ENCODE results near the gene FBXL20. TPM values are rescaled to one million over a fixed set of nuclear protein-coding genes. Genes with fewer than 3 reads are reported as not detected.

Gene FBXL20
- total RNA-seq, 1 donor = 20.3 TPM

DNA sequence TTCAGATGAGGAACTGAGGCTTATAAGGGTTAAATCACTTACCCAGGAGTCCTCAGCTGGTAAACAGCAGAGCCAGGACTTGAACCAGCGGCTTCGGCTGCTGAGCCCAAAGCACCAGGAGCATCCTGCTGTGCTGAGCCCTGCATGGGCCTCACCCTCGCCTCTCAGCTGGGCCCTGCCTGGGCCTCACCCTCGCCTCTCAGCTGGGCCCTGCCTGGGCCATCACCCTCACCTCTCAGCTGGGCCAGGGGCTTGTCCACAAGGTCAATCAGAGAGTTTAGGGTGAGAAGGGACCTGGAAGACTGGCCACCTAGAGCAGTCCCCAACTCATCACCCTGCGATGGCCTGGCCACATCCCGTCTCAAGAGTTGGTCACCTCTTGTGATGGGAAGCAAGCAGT is 179.9 kb downstream of the FBXL20 start:
- no peak for DNase-seq (ENCODE audit: insufficient read length, low spot score, missing footprints)
- Histone ChIP-seq H3K27me3 (ENCODE audit: insufficient read depth, low read length) (peaks cover 12% of the 10 kb centered on the region), H3K4me1 (ENCODE audit: insufficient read depth, low read length) (peaks cover 16% of the 10 kb centered on the region), H3K27ac (ENCODE audit: low read depth, low read length) (no peak overlapping the region), H3K9me3 (ENCODE audit: low read depth, low read length) (no peaks in the 10 kb centered on the region), H3K36me3 (ENCODE audit: insufficient read depth, low read length) (no peaks in the 10 kb centered on the region), H2AFZ (ENCODE audit: low read length) (no peak overlapping the region), H4K20me1 (ENCODE audit: insufficient read depth, low read length) (peaks cover 4% of the 10 kb centered on the region), H3K79me2 (ENCODE audit: insufficient read depth, low read length) (no peaks in the 10 kb centered on the region), H3K4me2 (ENCODE audit: insufficient read depth, low read length) (no peak overlapping the region), H3K4me3 (ENCODE audit: insufficient read depth, low read length) (no peak overlapping the region)
- TF ChIP-seq, protein P1, sequence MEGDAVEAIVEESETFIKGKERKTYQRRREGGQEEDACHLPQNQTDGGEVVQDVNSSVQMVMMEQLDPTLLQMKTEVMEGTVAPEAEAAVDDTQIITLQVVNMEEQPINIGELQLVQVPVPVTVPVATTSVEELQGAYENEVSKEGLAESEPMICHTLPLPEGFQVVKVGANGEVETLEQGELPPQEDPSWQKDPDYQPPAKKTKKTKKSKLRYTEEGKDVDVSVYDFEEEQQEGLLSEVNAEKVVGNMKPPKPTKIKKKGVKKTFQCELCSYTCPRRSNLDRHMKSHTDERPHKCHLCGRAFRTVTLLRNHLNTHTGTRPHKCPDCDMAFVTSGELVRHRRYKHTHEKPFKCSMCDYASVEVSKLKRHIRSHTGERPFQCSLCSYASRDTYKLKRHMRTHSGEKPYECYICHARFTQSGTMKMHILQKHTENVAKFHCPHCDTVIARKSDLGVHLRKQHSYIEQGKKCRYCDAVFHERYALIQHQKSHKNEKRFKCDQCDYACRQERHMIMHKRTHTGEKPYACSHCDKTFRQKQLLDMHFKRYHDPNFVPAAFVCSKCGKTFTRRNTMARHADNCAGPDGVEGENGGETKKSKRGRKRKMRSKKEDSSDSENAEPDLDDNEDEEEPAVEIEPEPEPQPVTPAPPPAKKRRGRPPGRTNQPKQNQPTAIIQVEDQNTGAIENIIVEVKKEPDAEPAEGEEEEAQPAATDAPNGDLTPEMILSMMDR (IDR thresholded peaks at IDR 0.05; ENCODE audit: extremely low read depth, low read depth, low read length) = no peak

DNA sequence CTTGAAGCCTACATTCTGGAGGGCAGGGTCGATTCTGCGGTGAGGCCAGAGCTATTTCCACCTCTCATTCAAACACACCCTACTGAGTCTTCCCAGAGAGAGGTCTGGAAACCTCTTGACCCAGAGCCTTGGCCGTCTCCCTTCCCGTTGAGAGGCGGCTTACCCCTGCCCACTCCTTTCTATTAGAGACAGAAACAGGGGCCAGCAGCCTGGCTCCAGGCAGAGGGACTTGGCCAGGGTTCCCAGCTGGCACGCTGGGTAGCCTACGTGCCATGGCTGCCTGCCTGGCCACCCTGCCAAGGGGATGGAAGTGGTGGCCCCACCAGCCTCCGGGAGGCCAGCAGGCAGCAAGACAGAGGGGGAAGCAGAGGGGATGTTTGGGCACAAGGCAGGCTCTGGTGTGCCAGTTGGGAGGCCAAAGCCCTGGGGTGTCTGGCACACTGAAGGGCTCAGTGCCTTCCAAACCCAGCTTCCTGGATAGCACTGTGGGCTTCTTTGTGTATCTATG is 181.7 kb downstream of the FBXL20 start:
- no peak overlapping the region for H3K4me3 ChIP-seq (ENCODE audit: insufficient read depth, low read length)
- no peak for DNase-seq (ENCODE audit: insufficient read length, low spot score, missing footprints)
- peaks cover 11% of the 10 kb centered on the region for H3K4me1 ChIP-seq (ENCODE audit: insufficient read depth, low read length)
- TF ChIP-seq, protein P1 (IDR thresholded peaks at IDR 0.05; ENCODE audit: extremely low read depth, low read depth, low read length) = no peak
- H3K4me2 ChIP-seq (ENCODE audit: insufficient read depth, low read length) = no peak overlapping the region
- H3K27me3 ChIP-seq (ENCODE audit: insufficient read depth, low read length) = no peaks in the 10 kb centered on the region
- no peaks in the 10 kb centered on the region for H3K9me3 ChIP-seq (ENCODE audit: low read depth, low read length)
- H3K36me3 ChIP-seq (ENCODE audit: insufficient read depth, low read length) = no peaks in the 10 kb centered on the region
- peaks cover 4% of the 10 kb centered on the region for H4K20me1 ChIP-seq (ENCODE audit: insufficient read depth, low read length)
- H2AFZ ChIP-seq (ENCODE audit: low read length) = no peak overlapping the region
- no peaks in the 10 kb centered on the region for H3K79me2 ChIP-seq (ENCODE audit: insufficient read depth, low read length)
- H3K27ac ChIP-seq (ENCODE audit: low read depth, low read length) = no peak overlapping the region

DNA sequence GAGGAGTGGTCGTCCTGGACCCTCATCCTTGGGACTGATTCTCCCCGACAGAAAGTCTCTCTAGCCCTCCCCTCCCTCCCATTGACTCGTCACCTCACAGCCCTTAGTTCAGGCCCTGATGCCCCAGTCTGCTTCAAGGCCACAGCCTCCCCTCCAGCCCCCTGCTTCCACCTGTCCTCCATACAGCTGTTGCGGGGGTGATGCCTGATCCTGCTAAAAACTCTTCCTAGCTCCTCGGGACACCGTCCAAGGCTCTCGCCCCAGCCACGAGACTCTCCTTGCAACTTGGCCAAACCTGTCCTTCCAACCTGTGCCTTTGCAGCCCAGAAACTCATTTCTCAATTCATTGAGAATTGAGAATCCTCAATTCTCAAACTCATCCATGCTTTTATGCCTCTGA is 182.5 kb downstream of the FBXL20 start:
- no peak overlapping the region for H3K4me3 ChIP-seq (ENCODE audit: insufficient read depth, low read length)
- H3K79me2 ChIP-seq (ENCODE audit: insufficient read depth, low read length) = no peaks in the 10 kb centered on the region
- H3K27ac ChIP-seq (ENCODE audit: low read depth, low read length) = no peak overlapping the region
- peaks cover 2% of the 10 kb centered on the region for H4K20me1 ChIP-seq (ENCODE audit: insufficient read depth, low read length)
- no peaks in the 10 kb centered on the region for H3K27me3 ChIP-seq (ENCODE audit: insufficient read depth, low read length)
- peaks cover 11% of the 10 kb centered on the region for H3K4me1 ChIP-seq (ENCODE audit: insufficient read depth, low read length)
- H3K36me3 ChIP-seq (ENCODE audit: insufficient read depth, low read length) = no peaks in the 10 kb centered on the region
- no peak overlapping the region for H2AFZ ChIP-seq (ENCODE audit: low read length)
- TF ChIP-seq, protein P1 (IDR thresholded peaks at IDR 0.05; ENCODE audit: extremely low read depth, low read depth, low read length) = no peak
- H3K4me2 ChIP-seq (ENCODE audit: insufficient read depth, low read length) = no peak overlapping the region
- DNase-seq (ENCODE audit: insufficient read length, low spot score, missing footprints) = no peak
- no peaks in the 10 kb centered on the region for H3K9me3 ChIP-seq (ENCODE audit: low read depth, low read length)

DNA sequence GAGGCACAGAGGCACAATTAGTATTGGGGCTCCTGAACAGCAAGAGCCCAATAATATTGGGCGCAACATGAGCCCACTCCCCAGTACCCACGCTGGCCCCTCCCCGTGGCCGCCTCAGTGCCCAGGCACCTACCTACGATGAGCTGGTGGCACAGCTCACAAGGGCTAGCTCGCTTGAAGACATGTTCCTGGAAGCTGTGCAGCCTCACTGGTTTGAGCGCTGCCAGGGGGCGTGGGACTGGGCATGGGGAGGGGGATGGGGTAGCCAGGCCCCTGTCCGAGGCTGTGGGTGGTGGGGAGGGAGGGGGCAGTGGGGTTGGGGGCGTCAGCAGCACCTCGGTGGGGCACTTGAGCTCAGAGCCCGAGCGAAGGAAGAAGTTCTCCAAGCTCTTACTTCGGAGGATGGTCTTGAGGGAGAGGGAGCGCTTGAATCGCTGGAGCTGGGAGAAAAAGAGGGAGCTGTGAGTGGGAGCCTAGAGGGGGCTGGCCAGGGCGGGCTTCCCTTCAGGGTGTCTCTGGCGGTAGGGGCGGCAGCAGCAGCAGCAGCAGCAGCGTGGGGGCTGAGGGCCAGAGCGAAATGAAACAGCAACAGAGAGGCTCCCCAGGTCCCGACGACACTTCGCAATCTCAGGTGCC is 183.6 kb downstream of the FBXL20 start:
- Histone ChIP-seq H3K9me3 (ENCODE audit: low read depth, low read length) (no peaks in the 10 kb centered on the region), H3K79me2 (ENCODE audit: insufficient read depth, low read length) (no peaks in the 10 kb centered on the region), H3K36me3 (ENCODE audit: insufficient read depth, low read length) (no peaks in the 10 kb centered on the region), H3K27me3 (ENCODE audit: insufficient read depth, low read length) (no peaks in the 10 kb centered on the region), H4K20me1 (ENCODE audit: insufficient read depth, low read length) (no peaks in the 10 kb centered on the region), H3K4me3 (ENCODE audit: insufficient read depth, low read length) (no peak overlapping the region), H3K4me2 (ENCODE audit: insufficient read depth, low read length) (no peak overlapping the region), H3K27ac (ENCODE audit: low read depth, low read length) (no peak overlapping the region), H3K4me1 (ENCODE audit: insufficient read depth, low read length) (peaks cover 4% of the 10 kb centered on the region), H2AFZ (ENCODE audit: low read length) (no peak overlapping the region)
- no peak for DNase-seq (ENCODE audit: insufficient read length, low spot score, missing footprints)
- TF ChIP-seq, protein P1 (IDR thresholded peaks at IDR 0.05; ENCODE audit: extremely low read depth, low read depth, low read length) = no peak
